Stimulated activated CD4-positive, alpha-beta T cell treated with anti-CD3 and anti-CD28 coated beads, Interleukin-15, amount 100 ng/mL, for 48 hours (primary cell): ENCODE results near the gene TBC1D5.
"Not testable (repeated sequence)": the region's sequence is repeated elsewhere in the genome, so short reads cannot be mapped to it uniquely, and the experiment has no call there.

Experiments used
- DNase-seq, 2 donors: peaks; one replicate each; pipeline ENCODE4 v3.0.0-alpha.2; 2020; ENCODE audit warnings: low read depth in 2 of 2

TBC1D5 gene

GRCh38 chr3:17546500-17547255, 195.8 kb downstream of the TBC1D5 start:
- DNase-seq: no peak

GRCh38 chr3:17544632-17545031, 197.8 kb downstream of the TBC1D5 start:
- DNase-seq: no peak

- DNase-seq: no peak
These were observed 199.8 kb downstream of the TBC1D5 start for GRCh38 chr3:17542591-17542990.

GRCh38 chr3:17539436-17539835, 203.0 kb downstream of the TBC1D5 start:
- DNase-seq: no peak

- no peak for DNase-seq
These were observed 207.2 kb downstream of the TBC1D5 start for GRCh38 chr3:17535274-17535673.

GRCh38 chr3:17532446-17532845, 210.0 kb downstream of the TBC1D5 start:
- not testable (repeated sequence) for DNase-seq

- no peak for DNase-seq
These were observed 212.8 kb downstream of the TBC1D5 start for GRCh38 chr3:17529677-17530076.

GRCh38 chr3:17518189-17519059, 224.0 kb downstream of the TBC1D5 start:
- no peak for DNase-seq

- no peak for DNase-seq
These were observed 226.8 kb downstream of the TBC1D5 start for GRCh38 chr3:17515445-17516234.

GRCh38 chr3:17514597-17514996, 227.8 kb downstream of the TBC1D5 start:
- DNase-seq: no peak

- no peak for DNase-seq
These were observed 232.2 kb downstream of the TBC1D5 start for GRCh38 chr3:17510265-17510664.

GRCh38 chr3:17508180-17508752, 234.2 kb downstream of the TBC1D5 start:
- no peak for DNase-seq

- DNase-seq: no peak
These were observed 235.0 kb downstream of the TBC1D5 start for GRCh38 chr3:17507480-17507879.

- DNase-seq: no peak
These were observed 236.6 kb downstream of the TBC1D5 start for GRCh38 chr3:17505856-17506255.

- no peak for DNase-seq
These were observed 240.7 kb downstream of the TBC1D5 start for GRCh38 chr3:17501745-17502144.

- no peak for DNase-seq
These were observed 241.8 kb downstream of the TBC1D5 start for GRCh38 chr3:17500618-17501017.

- DNase-seq: no peak
These were observed 248.2 kb downstream of the TBC1D5 start for GRCh38 chr3:17494117-17494809.

- DNase-seq: no peak
These were observed 250.8 kb downstream of the TBC1D5 start for GRCh38 chr3:17491601-17492000.

- not testable (repeated sequence) for DNase-seq
These were observed 251.2 kb downstream of the TBC1D5 start for GRCh38 chr3:17491190-17491589.

GRCh38 chr3:17489139-17489538, 253.3 kb downstream of the TBC1D5 start:
- no peak for DNase-seq

- DNase-seq: no peak
These were observed 261.3 kb downstream of the TBC1D5 start for GRCh38 chr3:17481116-17481515.
